A549 (cell line): ENCODE measurements around the gene NECTIN1. TPM values are rescaled to one million over a fixed set of nuclear protein-coding genes. Genes with fewer than 3 reads are reported as not detected.
"Not testable (repeated sequence)": the region's sequence is repeated elsewhere in the genome, so short reads cannot be mapped to it uniquely, and the experiment has no call there.

ENCODE experiments used
- ATAC-seq, 2 experiments: fragments of 200-7000 bp in 1 of 2; fragments of >200 bp in 1 of 2; cut with Nextera tagmentation in 1 of 2; cut with Tn5 transposase in 1 of 2; 3 replicates each; pipeline versions ENCODE4 v1.8.0 to v1.9.1; 2018 to 2020; ENCODE audit warnings: mild to moderate bottlenecking in 1 of 2, moderate library complexity in 1 of 2
- CTCF ChIA-PET: fragments of 300-600 bp; sonication (Branson Sonifier 250); formaldehyde crosslinking; extraction: SDS; loops from one replicate; lab custom pipeline; 2021; ENCODE audit warnings: antibody characterized with exemption, inconsistent platforms; lab: Yijun Ruan, JAX
- POLR2A ChIA-PET: fragments of 350-600 bp; formaldehyde crosslinking; extraction: SDS; loops from one replicate; lab custom pipeline; 2021; ENCODE audit warnings: antibody characterized with exemption, inconsistent platforms; lab: Yijun Ruan, JAX
- DNase-seq, 2 experiments: peaks; one replicate each; pipeline versions ENCODE4 v3.0.0 to v3.0.0-alpha.2; 2011 to 2016; ENCODE audit warnings: low read depth in 1 of 2, low spot score in 1 of 2
- FAIRE-seq: peaks from 2 replicates; lab custom pipeline; 2011; peaks lifted over from hg19 to GRCh38; lab: Jason Lieb, UNC
- H3K27ac ChIP-seq, 2 experiments: fragments of >200 bp; sonication (Bioruptor Twin); formaldehyde crosslinking; 3 replicates each; pipeline ENCODE4 v1.5.1; 2016 to 2017
- H3K4me1 ChIP-seq: fragments of >200 bp; sonication (Bioruptor Twin); formaldehyde crosslinking; 3 replicates; pipeline ENCODE4 v1.6.1; 2016
- H3K4me2 ChIP-seq: fragments of >200 bp; sonication (Bioruptor Twin); formaldehyde crosslinking; 3 replicates; pipeline ENCODE4 v1.6.1; 2016
- H3K4me3 ChIP-seq: fragments of >200 bp; sonication (Bioruptor Twin); formaldehyde crosslinking; 3 replicates; pipeline ENCODE4 v1.5.1; 2016
- H3K9me3 ChIP-seq: fragments of >200 bp; sonication (Bioruptor Twin); formaldehyde crosslinking; 3 replicates; pipeline ENCODE4 v1.6.1; 2016
- CHD2 ChIP-seq: fragments of 150-350 bp; IDR thresholded peaks from 2 replicates; pipeline ENCODE4 v1.6.1; 2014; ENCODE audit warnings: low read length; ENCODE audit not compliant: partially characterized antibody
- E2F6 ChIP-seq: IDR thresholded peaks from 2 replicates; pipeline ENCODE4 v1.6.1; 2012; ENCODE audit warnings: low read depth, borderline replicate concordance
- EHMT2 ChIP-seq: fragments of 200-600 bp; sonication (generic); IDR thresholded peaks from 2 replicates; pipeline ENCODE4 v1.6.1; 2016; ENCODE audit warnings: antibody characterized with exemption, low read depth, mild to moderate bottlenecking, moderate library complexity
- ELK1 ChIP-seq: fragments of 150-350 bp; IDR thresholded peaks from 2 replicates; pipeline ENCODE4 v1.6.1; 2014; ENCODE audit warnings: low read depth, mild to moderate bottlenecking, low read length
- FOSB ChIP-seq: fragments of 250-450 bp; sonication (Bioruptor Pico); IDR thresholded peaks from 2 replicates; pipeline ENCODE4 v1.5.0; 2020; ENCODE audit warnings: mild to moderate bottlenecking, moderate library complexity
- FOXS1 ChIP-seq: fragments of 250-450 bp; sonication (Bioruptor Pico); IDR thresholded peaks from 2 replicates; pipeline ENCODE4 v1.5.0; 2020; ENCODE audit warnings: mild to moderate bottlenecking, moderate library complexity
- HDAC2 ChIP-seq: fragments of 200-600 bp; sonication (generic); IDR thresholded peaks from 2 replicates; pipeline ENCODE4 v1.6.1; 2016
- MAFK ChIP-seq: fragments of 450-650 bp; IDR thresholded peaks from 2 replicates; pipeline ENCODE4 v1.6.1; 2014; ENCODE audit not compliant: partially characterized antibody
- MAX ChIP-seq: IDR thresholded peaks from 2 replicates; pipeline ENCODE4 v1.6.1; 2012
- PHF8 ChIP-seq: fragments of 200-600 bp; sonication (generic); IDR thresholded peaks from 2 replicates; pipeline ENCODE4 v1.6.1; 2016; ENCODE audit warnings: low read depth, mild to moderate bottlenecking, antibody characterized with exemption, moderate library complexity, borderline replicate concordance
- POLR2AphosphoS2 ChIP-seq: conservative IDR thresholded peaks from 2 replicates; pipeline ENCODE4 v1.6.1; 2012; ENCODE audit warnings: low read length, improper control_type of control experiment, inconsistent platforms
- RARB ChIP-seq: fragments of 250-450 bp; sonication (Bioruptor Pico); IDR thresholded peaks from 2 replicates; pipeline ENCODE4 v1.8.0; 2021; ENCODE audit warnings: mild to moderate bottlenecking, moderate library complexity
- REST ChIP-seq: fragments of 200-600 bp; sonication (generic); IDR thresholded peaks from 2 replicates; pipeline ENCODE4 v1.6.1; 2016; ENCODE audit warnings: antibody characterized with exemption, mild to moderate bottlenecking, moderate library complexity
- RNF2 ChIP-seq: fragments of 200-600 bp; sonication (generic); IDR thresholded peaks from 2 replicates; pipeline ENCODE4 v1.6.1; 2016; ENCODE audit warnings: low read depth, mild to moderate bottlenecking, antibody characterized with exemption, moderate library complexity, borderline replicate concordance
- SMC3 ChIP-seq: fragments of >200 bp; sonication (Bioruptor Twin); formaldehyde crosslinking; IDR thresholded peaks from 3 replicates; pipeline ENCODE4 v1.6.1; 2018; ENCODE audit warnings: inconsistent platforms
- SREBF2 ChIP-seq: fragments of 450-650 bp; IDR thresholded peaks from 2 replicates; pipeline ENCODE4 v1.6.1; 2014; ENCODE audit warnings: mild to moderate bottlenecking, moderate library complexity
- TP53 ChIP-seq: fragments of 250-450 bp; sonication (Bioruptor Pico); IDR thresholded peaks from 2 replicates; pipeline ENCODE4 v1.5.0; 2021; ENCODE audit warnings: mild to moderate bottlenecking, moderate library complexity
- USF2 ChIP-seq: fragments of 450-650 bp; IDR thresholded peaks from 2 replicates; pipeline ENCODE4 v1.6.1; 2014; ENCODE audit warnings: antibody characterized with exemption
- ZFP36 ChIP-seq: fragments of 450-650 bp; IDR thresholded peaks from 2 replicates; pipeline ENCODE4 v1.6.1; 2014; ENCODE audit warnings: borderline replicate concordance; ENCODE audit not compliant: partially characterized antibody
- WGBS: methylation state at CpG from one replicate; pipeline ENCODE4 v1.1.6; 2017; ENCODE audit errors: missing lambda C conversion rate; 5-methylcytosine and 5-hydroxymethylcytosine counted together
- polyA plus RNA-seq, 4 experiments: library from polyadenylated mRNA; depleted of rRNA in 3 of 4; stranded (reverse); fragments of >200 nt; fragmentation: RNase III in 1 of 4; extraction: RNeasy Plus Mini Kit Qiagen cat#74134 plus additional on column Dnase treatment in 1 of 4; gene quantifications; 2 replicates in 3 of 4; 3 replicates in 1 of 4; pipeline ENCODE4 v1.2.3, GENCODE V29; 2011 to 2017
- TF ChIP-seq, protein P1 (sequence below): fragments of >200 bp; sonication (Bioruptor Twin); formaldehyde crosslinking; IDR thresholded peaks from 3 replicates; pipeline ENCODE4 v1.6.1; 2016
- TF ChIP-seq, protein P2 (sequence below): fragments of 250-450 bp; sonication (Bioruptor Pico); IDR thresholded peaks from 2 replicates; pipeline ENCODE4 v1.5.0; 2020; ENCODE audit warnings: low read depth, mild to moderate bottlenecking, moderate library complexity

The NECTIN1 gene
- polyA plus RNA-seq, 2 of the 4 experiments (the other 2 are of a cell fraction): 2.2 to 5.5 TPM

GRCh38 chr11:119599864-119600541 lies 129.0 kb downstream of the NECTIN1 start (continued):
- TF ChIP-seq ELK1: no peak
- TF ChIP-seq, protein P1, sequence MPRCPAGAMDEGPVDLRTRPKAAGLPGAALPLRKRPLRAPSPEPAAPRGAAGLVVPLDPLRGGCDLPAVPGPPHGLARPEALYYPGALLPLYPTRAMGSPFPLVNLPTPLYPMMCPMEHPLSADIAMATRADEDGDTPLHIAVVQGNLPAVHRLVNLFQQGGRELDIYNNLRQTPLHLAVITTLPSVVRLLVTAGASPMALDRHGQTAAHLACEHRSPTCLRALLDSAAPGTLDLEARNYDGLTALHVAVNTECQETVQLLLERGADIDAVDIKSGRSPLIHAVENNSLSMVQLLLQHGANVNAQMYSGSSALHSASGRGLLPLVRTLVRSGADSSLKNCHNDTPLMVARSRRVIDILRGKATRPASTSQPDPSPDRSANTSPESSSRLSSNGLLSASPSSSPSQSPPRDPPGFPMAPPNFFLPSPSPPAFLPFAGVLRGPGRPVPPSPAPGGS: no peak

DNA sequence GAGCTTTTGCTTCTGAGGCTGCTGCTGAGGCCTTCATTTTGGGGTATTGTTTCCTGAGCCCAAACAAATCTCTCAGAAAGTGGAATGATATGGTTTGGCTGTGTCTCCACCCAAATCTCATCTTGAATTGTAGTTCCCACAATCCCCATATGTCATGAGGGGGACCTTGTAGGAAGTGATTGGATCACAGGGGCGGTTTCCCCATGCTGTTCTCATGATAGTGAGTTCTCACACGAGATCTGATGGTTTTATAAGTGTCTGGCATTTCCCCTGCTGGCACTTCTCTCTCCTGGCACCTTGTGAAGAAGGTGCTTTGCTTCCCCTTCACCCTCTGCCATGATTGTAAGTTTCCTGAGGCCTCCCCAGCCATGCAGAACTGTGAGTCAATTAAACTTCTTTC lies 133.1 kb downstream of the NECTIN1 start:
- DNase-seq, H3K9me3 ChIP-seq, CTCF ChIA-PET, FAIRE-seq, H3K4me1 ChIP-seq, H3K4me3 ChIP-seq, H3K4me2 ChIP-seq, H3K27ac ChIP-seq, ATAC-seq, POLR2A ChIA-PET: not testable (repeated sequence)
- WGBS: 32% methylated on average over 2 of the region's 2 CpGs

DNA sequence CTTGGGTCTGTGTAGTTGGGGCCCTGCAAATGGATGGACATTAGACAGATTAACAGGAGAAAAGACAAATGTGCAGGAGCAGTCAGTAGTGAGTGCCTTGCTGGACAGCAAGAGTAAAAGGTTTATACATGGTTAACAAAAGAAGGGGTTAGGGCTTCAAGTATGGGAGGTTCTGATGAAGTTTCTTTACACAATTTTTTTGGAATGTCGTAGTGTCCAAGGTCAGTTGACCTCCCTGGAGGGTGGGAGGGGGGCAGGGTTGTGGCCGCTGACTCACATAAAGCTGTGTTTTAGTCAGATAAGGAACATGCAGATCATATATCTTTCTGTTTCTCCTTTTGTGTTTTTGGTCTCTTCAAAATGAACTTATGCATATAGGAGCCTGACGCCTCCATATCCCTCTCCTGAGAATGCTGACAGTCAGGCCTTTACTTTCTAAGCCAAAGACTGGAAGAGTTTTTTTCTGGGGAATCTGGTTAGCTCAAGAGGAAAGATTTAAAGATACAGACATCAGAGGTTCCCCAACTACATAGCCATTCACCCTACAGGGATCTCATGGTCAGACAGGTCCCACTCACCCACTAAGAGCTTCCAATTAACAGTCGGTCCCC lies 134.3 kb downstream of the NECTIN1 start:
- no peak for TF ChIP-seq CHD2
- no peak for TF ChIP-seq SMC3
- TF ChIP-seq EHMT2: no peak
- TF ChIP-seq E2F6: no peak
- no peak for TF ChIP-seq PHF8
- TF ChIP-seq ZFP36: no peak
- no peak for TF ChIP-seq SREBF2
- TF ChIP-seq REST: no peak
- TF ChIP-seq HDAC2: no peak
- no peak for TF ChIP-seq POLR2AphosphoS2
- TF ChIP-seq USF2: no peak
- TF ChIP-seq, protein P2, sequence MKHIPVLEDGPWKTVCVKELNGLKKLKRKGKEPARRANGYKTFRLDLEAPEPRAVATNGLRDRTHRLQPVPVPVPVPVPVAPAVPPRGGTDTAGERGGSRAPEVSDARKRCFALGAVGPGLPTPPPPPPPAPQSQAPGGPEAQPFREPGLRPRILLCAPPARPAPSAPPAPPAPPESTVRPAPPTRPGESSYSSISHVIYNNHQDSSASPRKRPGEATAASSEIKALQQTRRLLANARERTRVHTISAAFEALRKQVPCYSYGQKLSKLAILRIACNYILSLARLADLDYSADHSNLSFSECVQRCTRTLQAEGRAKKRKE (CRISPR knock-in tag): no peak
- TF ChIP-seq RNF2: no peak
- TF ChIP-seq RARB (CRISPR knock-in tag): no peak
- TF ChIP-seq MAFK: no peak
- no peak for TF ChIP-seq TP53
- TF ChIP-seq MAX: no peak
- TF ChIP-seq FOXS1: no peak
- no peak for TF ChIP-seq FOSB
- ChIA-PET POLR2A (no interaction called here), CTCF (interaction anchor here (1.0 to 1.3 kb wide), 3 partner anchors 9 to 100 kb away, joined by 3 to 4 read pairs (median 3); no protein-coding TSS in a partner anchor)
- no peaks in the 10 kb centered on the region for H3K9me3 ChIP-seq
- no peaks in the 10 kb centered on the region for H3K4me1 ChIP-seq
- 33% methylated on average over 4 of the region's 4 CpGs for WGBS
- no peak for DNase-seq
- no peak for FAIRE-seq
- no peak overlapping the region for H3K4me3 ChIP-seq
- no peak overlapping the region for H3K27ac ChIP-seq
- H3K4me2 ChIP-seq: no peak overlapping the region
- no peak for ATAC-seq
